COR-L47 (cell line): ENCODE results near the gene RAB7A.
A peak's percentile ranks its signal among the peaks of the same experiment; 100 is the strongest.
"Not testable (repeated sequence)": the region's sequence is repeated elsewhere in the genome, so short reads cannot be mapped to it uniquely, and the experiment has no call there.

ENCODE experiments used
- DNase-seq: peaks from one replicate; lab custom pipeline; 2025; lab: John Stamatoyannopoulos, UW

Gene RAB7A

DNA sequence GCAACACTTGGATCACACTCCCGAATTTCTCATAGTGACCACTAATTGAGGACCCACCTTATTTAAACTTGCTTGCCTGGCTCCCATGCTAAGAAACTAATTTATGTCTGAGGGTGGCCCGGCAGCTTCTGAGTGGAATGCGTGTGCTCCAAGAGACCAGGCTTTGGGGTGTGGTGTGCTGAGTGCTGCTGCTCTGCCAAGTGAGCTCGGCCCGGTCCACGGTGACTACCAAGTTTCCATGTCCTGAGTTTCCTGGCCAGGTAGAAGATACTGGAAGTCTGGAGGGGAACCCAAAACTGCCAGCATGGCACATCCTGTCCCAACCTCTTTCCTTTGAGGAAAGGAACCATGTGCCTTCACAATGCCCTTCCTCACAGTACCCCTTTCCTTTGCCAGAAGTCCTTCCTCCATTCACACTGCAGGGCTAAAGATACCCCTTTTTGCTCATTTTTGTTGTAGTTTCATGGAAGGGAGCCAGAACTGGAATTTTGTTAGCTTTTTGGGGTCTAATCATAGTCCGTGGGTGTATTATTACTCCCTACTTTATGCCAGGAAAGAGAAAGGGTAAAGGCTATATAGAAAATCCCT is 94.4 kb downstream of the RAB7A start:
- DNase-seq, result no peak

DNA sequence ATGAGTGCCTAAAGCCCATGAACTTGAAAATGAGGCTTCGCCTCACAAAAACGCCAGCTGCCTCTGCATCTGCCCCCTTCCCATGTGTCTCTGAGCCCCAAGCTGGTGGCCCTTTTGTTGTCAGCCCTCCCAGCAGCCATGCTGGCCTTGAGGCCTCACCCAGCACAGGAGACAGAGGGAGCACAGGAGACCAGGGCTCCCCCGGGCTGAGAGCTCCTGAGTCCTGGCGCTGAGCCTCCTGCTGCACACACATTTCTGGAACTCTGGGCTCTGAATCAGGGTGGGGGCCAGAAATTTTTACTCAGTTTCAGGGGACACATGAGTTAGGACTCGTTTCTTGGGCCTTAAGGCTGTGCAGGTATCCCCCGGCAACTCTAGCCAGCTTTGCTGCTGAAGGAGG is 97.0 kb downstream of the RAB7A start:
- DNase-seq, result no peak

DNA sequence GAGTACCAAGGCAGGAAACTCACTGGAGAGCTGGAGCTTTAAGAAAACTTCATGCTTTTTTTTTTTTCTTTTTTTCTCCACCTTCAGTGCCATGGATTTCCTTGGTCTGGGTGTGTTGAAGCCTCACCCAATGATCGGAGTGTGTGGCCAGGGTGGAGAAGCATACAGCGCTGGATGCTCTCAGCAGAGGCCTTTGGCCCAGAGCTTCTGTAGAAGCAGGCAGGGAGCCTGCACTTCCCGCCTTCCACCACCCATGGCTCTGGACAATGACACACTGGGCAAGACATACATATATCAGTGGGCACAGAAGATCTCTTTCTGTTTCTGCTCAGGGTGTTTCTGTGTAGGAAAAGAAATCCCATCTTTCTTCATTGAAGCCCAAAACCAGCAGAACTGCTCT is 97.6 kb downstream of the RAB7A start:
- no peak for DNase-seq

DNA sequence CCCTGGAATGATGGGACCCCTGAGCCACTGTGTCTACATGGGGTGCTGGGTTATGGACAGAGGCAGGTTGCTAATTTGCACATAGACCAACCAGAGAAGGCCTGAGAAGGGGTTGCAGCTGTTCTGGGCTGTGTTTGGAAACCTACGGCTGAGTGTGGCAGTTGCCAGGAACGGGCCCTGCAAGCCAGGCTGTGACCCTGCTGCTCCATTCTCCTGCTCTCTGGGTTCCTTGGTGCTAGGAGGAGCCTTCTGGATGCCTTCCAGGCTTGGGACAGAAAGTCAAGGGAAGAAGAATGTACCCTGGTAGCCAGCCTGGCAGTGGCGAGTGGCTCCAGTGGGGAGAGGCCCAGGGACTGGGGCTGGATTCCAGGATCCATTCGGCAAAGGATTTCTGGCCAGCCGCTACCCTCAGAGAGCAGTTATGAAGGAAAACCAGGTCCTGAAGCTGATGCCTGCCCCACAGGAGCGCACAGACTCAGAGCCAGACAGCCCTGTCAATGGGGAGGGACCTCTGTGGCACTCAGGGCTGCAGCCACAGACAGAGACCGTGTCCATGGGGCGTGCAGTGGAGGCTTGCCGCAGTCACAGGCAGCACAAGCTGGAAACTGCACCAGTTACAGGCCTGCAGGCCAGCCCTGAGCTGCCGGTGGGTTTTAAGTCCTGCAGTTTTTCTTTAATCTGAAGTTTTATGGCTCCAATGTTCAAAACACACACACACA is 98.3 kb downstream of the RAB7A start:
- no peak for DNase-seq

DNA sequence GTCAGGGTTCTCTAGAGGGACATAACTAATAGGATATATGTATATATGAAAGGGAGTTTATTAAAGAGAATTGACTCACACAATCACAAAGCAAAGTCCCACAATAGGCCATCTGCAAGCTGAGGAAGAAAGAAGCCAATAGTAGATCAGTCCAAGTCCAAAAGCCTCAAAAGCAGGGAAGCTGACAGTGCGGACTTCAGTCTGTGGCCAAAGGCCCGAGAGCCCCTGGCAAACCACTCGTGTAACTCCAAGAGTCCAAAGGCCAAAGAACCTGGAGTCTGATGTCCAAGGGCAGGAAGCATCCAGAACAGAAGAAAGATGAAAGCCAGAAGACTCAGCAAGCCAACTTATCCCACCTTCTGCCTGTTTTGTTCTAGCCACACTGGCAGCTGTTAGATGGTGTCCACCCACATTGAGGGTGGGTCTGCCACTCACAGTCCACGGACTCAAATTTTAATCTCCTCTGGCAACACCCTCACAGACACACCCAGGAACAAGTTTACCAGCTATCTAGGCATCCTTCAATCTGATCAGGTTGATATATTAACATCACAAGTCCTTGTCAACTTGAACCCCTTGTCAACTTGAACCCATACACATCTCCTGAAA is 99.2 kb downstream of the RAB7A start:
- no peak for DNase-seq

DNA sequence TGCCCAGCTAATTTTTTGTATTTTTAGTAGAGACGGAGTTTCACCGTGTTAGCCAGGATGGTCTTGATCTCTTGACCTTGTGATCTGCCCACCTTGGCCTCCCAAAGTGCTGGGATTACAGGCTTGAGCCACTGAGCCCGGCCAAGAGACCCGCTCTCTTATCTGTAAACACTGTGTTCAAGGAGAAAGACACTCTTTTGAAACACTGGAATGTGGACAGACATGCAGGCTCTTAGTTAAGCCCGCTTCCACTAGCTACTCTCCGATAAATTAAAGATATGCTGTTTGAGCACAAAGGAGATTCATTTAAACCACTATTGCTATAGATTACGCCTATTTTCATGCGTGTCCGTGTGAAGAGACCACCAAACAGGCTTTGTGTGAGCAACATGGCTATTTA is 103.1 kb downstream of the RAB7A start:
- DNase-seq, result not testable (repeated sequence)

DNA sequence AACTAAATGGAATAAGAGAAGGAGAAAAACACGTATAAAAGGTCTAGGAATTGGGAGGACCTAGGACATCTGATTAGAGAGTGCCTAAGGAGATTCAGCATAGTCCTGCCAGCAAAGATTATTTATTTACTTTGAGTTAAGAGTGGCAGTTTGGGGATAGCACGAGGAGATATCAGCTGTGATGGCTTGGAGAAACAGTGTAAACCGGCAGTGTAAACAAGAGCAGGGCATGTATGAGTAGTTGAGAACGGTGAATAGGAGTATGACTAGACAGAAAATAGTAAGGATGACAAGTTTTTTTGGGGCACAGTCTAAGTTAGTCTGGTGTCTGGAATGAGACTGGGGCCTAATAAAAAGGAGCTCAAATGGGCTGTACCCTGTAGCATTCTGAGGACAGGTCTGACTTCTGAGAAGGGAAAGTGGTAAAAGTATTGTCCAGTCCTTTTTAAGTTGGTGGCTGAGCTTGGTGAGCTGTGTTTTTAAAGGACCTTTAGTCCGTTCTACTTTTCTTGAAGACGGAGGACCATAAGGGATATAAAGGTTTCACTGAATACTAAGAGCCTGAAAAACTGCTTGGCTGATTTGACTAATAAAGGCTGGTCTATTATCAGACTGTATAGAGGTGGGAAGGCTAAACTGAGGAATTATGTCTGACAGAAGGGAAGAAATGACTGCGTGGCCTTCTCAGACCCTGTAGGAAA is 104.1 kb downstream of the RAB7A start:
- DNase-seq, result not testable (repeated sequence)

DNA sequence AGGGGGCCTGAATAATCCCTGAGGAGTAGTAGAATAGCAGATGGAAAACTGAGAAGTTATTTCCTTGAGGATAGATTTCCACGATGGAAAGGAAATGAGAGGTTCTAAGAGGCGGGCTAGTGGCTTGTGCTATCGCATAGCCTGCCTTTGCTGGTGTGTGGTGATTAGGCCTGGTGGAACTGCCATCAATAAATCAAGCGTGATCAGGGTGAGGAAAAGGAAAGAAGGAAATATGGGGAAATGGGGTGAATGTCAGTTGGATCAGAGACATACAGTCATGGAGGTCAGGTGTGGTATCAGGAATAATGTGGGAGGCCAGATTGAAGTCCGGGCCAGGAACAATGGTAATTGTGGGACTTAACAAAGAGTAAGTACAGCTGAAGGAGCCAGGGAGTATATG is 104.8 kb downstream of the RAB7A start:
- DNase-seq, result not testable (repeated sequence)

DNA sequence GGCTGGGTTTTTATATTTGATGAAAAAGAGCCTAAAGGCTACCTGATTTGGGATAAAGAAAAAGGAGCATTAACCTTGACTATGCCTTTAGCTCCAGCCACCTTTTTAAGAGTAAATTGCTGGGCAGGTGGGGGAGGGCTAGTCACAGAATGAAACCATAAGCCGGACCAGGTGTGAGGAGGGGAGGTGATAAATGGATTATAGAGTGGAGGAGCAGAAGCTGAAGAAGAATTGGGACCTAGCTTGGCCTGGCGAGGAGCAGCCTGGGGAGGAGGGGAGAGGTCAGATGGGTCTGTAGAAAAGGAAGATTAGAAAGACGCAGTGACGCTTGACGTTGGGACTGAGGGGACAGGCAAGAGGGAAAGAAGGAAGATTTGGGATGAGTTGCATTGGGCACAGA is 107.0 kb downstream of the RAB7A start:
- not testable (repeated sequence) for DNase-seq

DNA sequence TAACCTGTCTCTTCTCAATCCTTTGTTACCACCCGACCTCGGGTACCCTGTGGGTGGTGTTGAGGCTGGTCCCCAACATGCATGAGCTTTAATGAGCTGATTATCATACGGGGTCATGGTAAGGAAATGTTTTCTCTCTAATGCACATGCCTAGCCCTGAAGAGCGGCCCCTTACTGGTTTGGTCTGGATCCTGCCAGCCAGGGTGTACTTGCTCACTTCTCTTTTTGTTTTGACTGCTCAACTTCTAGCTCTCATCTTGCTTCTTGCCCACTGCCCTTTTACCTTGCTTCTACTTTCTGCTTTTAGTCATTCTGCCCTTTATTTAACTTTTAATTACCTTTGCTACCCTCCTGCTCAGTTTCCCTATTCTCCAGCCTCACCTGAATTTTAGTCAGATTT is 109.1 kb downstream of the RAB7A start:
- no peak for DNase-seq

DNA sequence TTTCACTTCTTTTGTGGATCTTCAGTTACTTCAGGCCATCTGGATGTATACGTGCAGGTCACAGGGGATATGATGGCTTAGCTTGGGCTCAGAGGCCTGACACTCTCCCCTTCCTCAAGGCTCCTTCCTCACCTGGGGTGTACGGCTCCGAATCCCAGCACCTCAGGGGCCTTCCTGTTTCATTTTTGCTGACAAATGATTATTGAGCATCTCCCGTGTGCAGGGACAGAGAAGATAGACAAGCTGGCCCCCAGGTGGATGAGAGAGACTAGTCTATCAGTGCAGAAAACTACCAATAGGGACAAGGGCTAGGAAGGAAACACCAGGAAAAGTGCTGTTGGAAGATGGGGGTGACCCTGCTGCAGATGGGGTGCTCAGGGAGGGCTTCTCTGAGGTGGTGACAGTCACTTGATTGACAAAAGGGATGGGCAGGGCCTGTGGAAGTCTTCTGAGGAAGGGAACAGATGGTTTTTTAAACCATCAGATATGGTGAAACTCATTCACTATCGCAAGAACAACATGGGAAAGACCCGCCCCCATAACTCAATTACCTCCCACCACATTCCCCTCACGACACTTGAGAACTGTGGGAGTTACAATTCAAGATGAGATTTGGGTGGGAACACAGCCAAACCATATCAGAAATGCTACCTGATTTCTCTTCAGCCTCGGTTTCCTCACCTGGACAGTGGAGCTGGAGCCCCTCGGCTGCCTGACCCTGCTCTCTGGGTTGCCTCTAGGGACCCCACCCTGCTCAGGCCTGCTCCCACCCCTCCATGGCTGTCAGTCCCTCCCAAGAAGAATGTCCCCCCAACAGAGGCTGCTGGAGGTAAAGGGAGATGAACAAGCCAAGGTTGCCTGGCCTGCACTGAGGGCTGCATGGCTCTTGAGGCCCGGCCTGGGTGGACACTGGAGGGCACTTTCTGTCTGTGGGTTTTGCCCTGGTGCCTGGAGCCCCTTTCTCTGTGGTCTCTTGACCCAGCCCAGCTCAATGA is 116.2 kb downstream of the RAB7A start:
- DNase-seq, result no peak

DNA sequence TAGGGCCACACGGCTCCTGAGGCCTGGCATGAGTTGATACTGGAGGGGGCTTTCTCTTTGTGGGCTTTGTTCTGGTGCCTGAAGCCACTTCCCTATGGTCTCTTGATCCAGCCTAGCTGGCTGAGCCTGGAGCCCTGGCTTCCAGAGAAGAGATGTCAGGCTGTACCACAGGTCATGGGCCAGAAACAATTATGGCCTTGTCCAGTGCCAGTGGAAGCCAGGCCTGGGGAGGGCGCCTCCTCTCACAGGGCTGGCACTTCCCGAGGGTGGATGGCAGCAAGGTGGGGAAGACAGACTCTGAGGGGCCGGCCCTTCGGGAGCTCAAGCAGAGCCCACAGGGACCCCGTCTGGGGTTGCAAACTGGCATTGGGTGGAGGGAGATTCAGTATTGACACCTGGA is 118.5 kb downstream of the RAB7A start:
- DNase-seq, result no peak

DNA sequence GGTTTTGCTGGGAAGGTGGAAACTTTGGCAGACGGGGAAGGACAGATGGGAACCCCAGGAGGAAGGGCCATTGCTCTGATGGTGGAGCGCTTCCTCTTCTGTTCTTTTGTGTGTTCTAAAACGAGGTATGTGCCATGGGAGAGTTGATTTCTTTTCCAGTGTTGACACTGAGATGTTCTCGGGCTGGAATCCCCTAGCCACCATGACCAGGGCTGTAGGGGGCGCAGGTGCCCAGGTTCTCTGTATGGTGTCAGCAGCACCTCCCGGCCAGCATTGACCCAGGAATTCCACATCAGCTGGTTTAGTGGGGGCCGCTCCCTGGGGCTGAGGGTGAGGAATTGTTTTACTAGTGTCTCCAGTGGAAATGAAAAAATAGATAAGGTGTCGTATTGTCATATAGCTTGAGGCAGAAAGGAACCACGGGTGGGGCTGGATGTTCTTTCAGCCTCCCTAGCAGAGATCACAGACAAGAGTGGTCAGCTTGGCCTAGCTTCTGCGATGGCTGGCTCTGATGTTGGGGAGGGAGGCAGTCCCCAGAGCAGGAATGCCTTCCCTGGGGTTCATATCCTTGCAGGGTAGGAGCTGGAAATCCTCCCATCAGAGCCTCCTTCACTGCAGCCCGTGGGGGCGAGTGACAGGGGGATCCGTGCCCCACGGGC is 119.3 kb downstream of the RAB7A start:
- no peak for DNase-seq

DNA sequence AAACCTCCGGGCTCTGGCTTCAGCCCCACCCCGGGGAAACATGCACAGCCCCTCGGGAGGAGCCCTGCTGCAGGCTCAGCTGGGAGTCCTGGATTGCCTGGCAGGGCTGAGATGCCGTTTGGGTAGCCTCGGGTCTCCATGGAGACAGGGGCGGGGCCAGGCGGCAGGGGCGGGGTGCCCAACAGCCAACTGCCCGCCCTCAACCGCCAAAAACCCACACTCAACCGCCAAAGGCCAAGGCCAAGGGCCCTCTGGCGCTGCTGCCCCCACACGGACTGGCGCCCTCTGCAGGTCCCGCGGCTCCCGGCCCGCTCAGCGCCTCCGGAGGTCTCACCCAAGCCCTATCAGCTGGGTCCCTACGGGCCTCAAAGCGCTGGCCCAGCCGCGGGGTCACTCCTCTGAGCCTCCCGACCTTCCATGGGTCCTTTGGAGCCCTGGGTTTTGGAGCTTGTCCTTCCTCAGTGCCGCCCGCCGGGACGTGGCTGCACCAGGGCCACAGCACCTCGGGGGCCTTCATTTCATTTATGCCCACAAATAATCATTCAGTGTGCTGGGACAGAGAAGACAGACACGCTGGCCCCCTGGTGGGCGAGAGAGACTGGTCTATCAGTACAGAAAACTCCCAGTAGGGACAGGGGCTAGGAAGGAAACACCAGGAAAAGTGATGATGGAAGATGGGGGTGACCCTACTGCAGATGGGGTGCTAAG is 119.9 kb downstream of the RAB7A start:
- peak; percentile 61 for DNase-seq

DNA sequence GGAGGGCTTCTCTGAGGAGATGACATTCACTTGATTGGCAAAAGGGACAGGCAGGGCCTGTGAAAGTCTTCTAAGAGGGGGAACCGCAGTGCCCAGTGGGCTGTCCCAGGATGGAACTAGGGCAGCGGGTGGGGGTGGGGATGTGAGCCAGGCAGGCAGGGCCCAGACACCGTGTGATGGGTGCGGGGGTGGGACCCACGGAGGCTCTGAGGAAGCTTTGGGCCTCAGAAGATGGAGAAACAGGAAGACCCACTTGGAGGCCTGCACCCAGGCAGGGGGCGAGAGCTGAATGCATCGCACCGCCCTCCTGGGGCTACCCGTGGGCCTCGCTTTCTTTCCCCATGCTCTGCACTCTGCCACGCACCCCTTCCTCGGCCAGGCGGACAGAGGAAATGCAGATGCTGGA is 120.5 kb downstream of the RAB7A start:
- DNase-seq, result no peak

DNA sequence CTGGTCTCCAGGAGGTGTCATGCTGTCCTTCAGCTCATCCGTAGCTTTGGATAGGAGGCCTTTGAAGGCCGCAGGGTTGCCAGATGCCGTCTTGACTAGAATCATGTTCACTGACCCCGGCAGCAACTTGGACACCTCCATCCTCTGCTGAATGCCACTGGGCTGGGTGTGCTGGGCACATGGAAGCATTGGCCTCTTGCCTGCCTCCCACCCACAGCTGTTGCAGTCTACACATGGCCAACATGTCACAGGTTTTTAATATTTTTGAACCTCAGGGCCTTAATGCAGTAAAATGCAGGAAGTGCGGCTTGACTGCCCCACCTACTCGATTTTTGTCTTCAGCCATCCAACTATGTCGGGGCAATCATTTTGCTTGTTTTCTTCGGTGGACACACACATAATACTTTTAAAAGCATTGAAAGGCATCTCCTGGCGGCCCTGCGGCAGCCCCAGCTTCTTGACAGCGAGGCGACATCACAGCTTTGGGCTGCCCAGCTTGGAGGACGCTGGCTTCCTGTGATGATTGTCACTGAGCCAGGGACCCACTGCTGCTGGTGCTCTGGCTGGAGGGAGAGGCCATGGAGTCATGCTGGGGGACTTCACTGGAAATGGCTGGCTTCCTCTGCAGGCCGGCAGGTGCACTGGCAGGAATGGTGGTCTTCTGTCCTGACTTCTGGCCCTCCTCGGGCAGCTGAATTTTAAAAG is 121.8 kb downstream of the RAB7A start:
- no peak for DNase-seq

DNA sequence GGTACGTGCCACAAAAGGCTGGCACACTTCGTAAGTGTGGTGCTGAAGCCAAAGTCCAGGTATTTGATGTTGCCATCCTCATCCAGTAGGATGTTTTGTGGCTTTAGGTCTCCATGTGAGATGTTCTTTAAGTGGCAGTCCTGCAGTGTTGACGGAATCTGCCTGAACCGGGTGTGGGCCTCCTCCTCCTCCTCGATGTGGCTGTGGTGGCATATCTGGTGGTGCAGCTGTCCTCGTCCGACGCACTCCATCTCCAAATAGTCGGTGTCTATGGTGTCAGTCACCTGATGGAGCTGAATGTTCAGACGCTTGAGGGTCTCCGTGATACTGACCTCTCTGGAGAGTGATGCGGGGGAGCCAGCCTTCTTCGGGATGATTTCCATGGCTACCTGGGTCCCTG is 123.0 kb downstream of the RAB7A start:
- no peak for DNase-seq

DNA sequence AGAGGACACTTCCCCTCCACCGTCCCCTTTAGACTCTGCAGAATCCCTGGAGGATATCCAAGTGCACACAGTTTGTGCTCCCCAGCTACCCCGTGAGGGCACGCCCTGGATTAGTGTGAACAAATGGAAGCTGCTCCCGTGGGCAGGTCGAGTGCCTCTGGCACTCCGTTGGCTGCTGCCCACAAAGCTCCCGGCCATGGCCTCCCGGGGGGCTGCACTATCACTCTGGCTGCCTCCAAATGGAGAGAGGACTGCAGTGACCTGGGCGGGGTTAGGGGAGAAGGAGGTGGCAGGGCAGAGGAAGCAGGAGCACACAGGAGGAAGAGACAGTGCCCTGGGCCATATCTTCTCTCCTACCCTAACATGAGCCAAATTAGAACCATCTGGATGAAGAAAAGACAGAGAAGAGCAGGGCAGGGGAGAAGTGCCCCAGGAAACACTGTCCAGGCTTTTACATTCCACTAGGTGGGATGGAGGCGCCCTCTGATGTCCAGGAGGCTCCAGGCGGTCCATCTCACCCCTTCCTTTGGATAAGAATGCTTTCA is 124.0 kb downstream of the RAB7A start:
- DNase-seq, result no peak

DNA sequence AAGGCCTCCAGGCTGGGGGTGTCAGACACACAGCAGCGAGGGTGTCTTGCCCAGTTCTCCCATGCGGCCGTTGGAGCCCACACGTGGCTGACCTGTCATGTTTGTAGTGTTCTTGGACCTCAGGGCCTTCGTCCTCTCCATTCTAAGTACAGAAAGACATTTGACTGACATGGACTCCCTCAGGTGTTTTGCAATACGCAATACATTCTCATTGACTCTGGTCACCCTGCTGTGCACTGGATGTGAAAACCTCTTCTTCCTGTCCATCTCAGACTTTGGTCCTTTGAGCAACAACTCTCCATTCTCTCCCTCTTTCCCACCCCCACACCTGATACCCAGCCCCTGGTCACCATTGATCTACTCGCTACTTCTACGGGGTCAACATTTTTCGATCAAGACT is 124.6 kb downstream of the RAB7A start:
- no peak for DNase-seq

DNA sequence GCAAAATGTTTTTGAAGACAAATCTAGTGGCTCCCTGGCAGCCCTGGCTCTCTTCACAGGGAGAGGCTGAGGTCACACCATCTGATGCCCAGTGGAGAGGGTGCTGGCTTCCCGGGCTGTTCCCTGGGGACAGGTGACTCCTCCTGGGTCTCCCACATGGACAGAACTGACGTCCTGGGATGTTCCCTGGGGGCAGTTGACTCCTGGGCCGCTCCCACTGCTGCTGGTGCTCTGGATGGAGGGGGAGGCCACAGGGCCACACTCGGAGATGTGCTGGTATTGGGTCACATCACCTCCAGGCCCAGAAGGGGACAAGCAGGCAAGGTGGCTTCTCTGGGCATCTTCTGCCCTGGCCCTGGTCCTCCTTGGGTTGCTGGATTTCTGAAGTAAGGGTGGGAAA is 125.6 kb downstream of the RAB7A start:
- DNase-seq, result no peak
